Neural progenitor cell (in vitro differentiated cells): ENCODE results near the gene IARS2.

Experiments used
- EZH2phosphoT487 ChIP-seq: fragments of 200-600 bp; sonication (generic); IDR thresholded peaks from 2 replicates; pipeline ENCODE4 v1.6.1; 2017; ENCODE audit warnings: antibody characterized with exemption
- TF ChIP-seq, protein P1 (sequence below): fragments of 200-600 bp; sonication (generic); IDR thresholded peaks from 2 replicates; pipeline ENCODE4 v1.5.1; 2017; ENCODE audit warnings: antibody characterized with exemption, mild to moderate bottlenecking

DNA sequence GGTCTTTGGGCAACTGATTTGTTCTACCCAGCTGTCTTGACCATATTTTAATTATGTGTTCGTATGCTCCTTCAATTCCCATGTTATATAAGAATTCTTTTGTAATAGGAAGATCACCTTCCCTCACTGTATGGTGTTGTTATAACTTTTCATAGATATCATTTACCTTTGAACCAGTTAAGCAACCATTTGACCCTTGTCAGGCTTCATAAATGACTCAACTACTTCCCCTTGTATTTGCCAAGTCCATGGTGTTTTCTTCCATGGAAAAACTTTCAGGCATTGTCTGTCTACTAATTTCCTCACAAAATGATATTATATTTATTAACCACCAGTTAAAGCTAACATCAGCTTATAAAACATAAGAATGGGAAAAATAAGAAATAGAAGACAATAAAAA lies 9.5 kb upstream of the IARS2 start:
- TF ChIP-seq, protein P1, sequence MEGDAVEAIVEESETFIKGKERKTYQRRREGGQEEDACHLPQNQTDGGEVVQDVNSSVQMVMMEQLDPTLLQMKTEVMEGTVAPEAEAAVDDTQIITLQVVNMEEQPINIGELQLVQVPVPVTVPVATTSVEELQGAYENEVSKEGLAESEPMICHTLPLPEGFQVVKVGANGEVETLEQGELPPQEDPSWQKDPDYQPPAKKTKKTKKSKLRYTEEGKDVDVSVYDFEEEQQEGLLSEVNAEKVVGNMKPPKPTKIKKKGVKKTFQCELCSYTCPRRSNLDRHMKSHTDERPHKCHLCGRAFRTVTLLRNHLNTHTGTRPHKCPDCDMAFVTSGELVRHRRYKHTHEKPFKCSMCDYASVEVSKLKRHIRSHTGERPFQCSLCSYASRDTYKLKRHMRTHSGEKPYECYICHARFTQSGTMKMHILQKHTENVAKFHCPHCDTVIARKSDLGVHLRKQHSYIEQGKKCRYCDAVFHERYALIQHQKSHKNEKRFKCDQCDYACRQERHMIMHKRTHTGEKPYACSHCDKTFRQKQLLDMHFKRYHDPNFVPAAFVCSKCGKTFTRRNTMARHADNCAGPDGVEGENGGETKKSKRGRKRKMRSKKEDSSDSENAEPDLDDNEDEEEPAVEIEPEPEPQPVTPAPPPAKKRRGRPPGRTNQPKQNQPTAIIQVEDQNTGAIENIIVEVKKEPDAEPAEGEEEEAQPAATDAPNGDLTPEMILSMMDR, result no peak
- no peak for TF ChIP-seq EZH2phosphoT487
